ENCODE results near the gene PLAC8L1.
"Not testable (repeated sequence)": the region's sequence is repeated elsewhere in the genome, so short reads cannot be mapped to it uniquely, and the experiment has no call there.

Gene PLAC8L1, protein sequence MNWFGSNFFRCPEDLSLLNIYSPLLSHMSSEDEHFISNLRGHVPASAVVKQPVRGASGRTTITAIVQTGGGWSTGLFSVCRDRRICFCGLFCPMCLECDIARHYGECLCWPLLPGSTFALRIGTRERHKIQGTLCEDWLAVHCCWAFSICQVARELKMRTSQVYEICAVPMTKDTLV

DNA sequence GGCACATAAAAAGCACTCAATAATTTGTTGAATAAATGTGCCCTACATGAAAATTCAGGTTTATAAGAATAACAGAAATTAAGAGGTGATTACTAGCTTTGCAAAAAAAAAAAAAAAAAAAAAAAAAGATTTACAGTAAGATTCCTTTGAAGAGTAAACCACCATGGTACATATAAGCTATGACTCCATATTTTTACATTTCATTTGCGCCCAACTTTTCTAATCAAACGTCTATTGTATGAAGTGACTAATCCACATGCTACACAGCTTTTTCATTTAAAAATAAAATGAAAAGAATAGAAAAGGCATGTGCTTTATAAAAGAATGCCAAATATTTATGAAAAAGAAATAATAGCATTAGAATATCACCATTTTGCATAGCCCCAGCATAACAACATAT is at the start of gene PLAC8L1:
PLAC8L1 (minus strand) TSS at position 101 of the 400 bp plus-strand sequence. CDS start 1,266 bp downstream, outside the sequence.
- H3K4me3 ChIP-seq (ENCODE audit: low read depth in 1 of 2, low read length in 2 of 2), result no peak within 1 kb of the TSS
- peaks cover 0 to 10% of the 10 kb centered on the region in 2 donors for H3K36me3 ChIP-seq (ENCODE audit: control insufficient read depth in 1 of 2, insufficient read depth in 2 of 2, low read length in 2 of 2)
- no peak within 1 kb of the TSS for H3K27ac ChIP-seq (ENCODE audit: low read length)
- H3K4me1 ChIP-seq (ENCODE audit: control insufficient read depth in 1 of 2, insufficient read depth in 2 of 2, low read length in 2 of 2), result no peaks in the 10 kb centered on the region
- H3K9me3 ChIP-seq (ENCODE audit: control insufficient read depth in 1 of 2, low read length in 2 of 2), result no peaks in the 10 kb centered on the region
- no peaks in the 10 kb centered on the region for H3K27me3 ChIP-seq (ENCODE audit: low read depth, low read length)

DNA sequence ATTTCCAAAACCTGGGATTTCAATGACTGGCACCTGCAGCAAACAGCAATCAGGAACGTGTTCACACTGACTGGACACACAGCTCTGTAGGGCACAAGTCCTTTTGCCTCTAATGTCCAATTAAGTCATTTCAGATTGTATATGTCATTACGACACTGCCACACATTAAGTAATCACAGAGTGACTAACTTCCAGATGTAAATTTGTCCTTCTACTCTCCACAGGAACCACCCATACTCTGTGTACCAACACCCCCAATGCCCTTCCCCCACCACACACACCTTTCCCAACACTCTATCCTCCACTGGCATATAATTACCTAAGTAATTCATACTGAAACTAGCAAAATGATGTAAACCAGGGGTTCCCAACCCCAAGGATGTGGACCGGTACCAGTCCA is 46.6 kb upstream of the PLAC8L1 start:
- H3K27ac ChIP-seq (ENCODE audit: low read length), result no peak overlapping the region
- no peaks in the 10 kb centered on the region for H3K9me3 ChIP-seq (ENCODE audit: control insufficient read depth in 1 of 2, low read length in 2 of 2)
- peaks cover 62 to 82% of the 10 kb centered on the region in 2 donors for H3K36me3 ChIP-seq (ENCODE audit: control insufficient read depth in 1 of 2, insufficient read depth in 2 of 2, low read length in 2 of 2)
- no peak overlapping the region for H3K4me3 ChIP-seq (ENCODE audit: low read depth in 1 of 2, low read length in 2 of 2)
- H3K27me3 ChIP-seq (ENCODE audit: low read depth, low read length), result no peaks in the 10 kb centered on the region
- H3K4me1 ChIP-seq (ENCODE audit: control insufficient read depth in 1 of 2, insufficient read depth in 2 of 2, low read length in 2 of 2), result no peaks in the 10 kb centered on the region

DNA sequence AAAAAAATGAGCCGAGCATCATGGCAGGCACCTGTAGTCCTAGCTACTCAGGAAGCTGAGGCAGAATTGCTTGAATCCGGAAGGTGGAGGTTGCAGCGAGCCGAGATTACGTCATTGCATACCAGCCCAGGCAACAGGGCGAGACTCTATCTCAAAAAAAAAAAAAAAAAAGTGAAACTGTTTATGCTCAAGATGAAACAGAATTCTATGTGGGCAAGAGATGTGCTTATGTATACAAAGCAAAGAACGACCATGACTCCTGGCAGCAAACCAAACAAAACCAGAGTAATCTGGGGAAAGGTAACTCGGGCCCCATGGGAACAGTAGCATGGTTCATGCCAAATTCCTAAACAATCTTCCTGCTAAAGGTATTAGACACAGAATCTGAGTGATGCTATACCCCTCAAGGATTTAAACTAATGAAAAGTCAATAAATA is 32.6 kb upstream of the PLAC8L1 start:
- Histone ChIP-seq H3K36me3 (ENCODE audit: control insufficient read depth in 1 of 2, insufficient read depth in 2 of 2, low read length in 2 of 2) (peaks cover 11 to 52% of the 10 kb centered on the region in 2 donors), H3K4me1 (ENCODE audit: control insufficient read depth in 1 of 2, insufficient read depth in 2 of 2, low read length in 2 of 2) (no peaks in the 10 kb centered on the region), H3K4me3 (ENCODE audit: low read depth in 1 of 2, low read length in 2 of 2) (no peak overlapping the region), H3K9me3 (ENCODE audit: control insufficient read depth in 1 of 2, low read length in 2 of 2) (no peaks in the 10 kb centered on the region), H3K27me3 (ENCODE audit: low read depth, low read length) (no peaks in the 10 kb centered on the region), H3K27ac (ENCODE audit: low read length) (no peak overlapping the region)

DNA sequence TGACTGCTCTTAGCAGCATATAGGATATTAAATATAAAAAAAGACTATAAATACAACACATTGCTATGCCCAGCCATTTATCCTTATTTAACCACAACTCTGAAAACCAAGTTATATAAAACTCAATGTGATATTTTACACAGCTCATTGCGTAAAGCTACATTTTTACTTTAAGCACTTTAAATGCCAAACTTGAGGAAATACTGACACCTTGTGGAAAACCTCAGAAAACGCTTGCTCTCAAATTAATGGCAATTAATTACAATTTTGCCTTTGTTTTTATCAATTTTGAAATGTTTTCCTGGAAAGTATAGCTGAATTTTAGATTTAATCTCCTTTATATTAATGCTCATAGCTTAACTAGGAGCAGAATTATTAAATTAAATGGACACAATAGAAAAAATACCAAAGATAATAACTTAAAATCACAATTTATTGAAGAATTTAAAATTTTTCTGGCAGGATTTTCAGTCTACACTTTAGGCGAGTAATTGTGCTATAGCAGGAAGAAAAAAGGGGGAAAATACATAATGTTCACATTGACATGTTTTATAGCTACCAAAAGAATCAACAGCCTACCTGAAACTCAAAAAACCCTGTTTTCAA is 25.2 kb upstream of the PLAC8L1 start:
- peaks cover 45 to 64% of the 10 kb centered on the region in 2 donors for H3K36me3 ChIP-seq (ENCODE audit: control insufficient read depth in 1 of 2, insufficient read depth in 2 of 2, low read length in 2 of 2)
- no peak overlapping the region for H3K27ac ChIP-seq (ENCODE audit: low read length)
- H3K4me1 ChIP-seq (ENCODE audit: control insufficient read depth in 1 of 2, insufficient read depth in 2 of 2, low read length in 2 of 2), result no peaks in the 10 kb centered on the region
- no peaks in the 10 kb centered on the region for H3K9me3 ChIP-seq (ENCODE audit: control insufficient read depth in 1 of 2, low read length in 2 of 2)
- H3K27me3 ChIP-seq (ENCODE audit: low read depth, low read length), result no peaks in the 10 kb centered on the region
- no peak overlapping the region for H3K4me3 ChIP-seq (ENCODE audit: low read depth in 1 of 2, low read length in 2 of 2)

DNA sequence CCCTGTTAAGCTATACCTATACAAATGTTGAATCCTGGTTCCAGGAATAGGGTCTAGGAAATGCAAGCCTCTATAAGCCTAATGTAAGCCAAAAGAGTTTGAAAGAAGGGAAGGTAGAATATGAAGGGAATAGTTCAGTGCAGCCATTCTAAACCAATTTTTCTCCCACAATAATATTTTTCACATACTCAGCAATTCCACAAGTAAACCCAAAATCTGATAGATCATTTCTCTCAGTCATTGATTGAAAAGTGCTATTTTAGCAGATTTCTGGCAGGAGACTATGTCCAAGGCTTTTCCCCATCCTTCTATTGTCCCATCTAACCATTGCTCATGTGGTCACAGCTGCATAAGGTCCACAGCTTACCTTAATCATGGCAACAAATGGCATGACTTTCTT is 20.7 kb upstream of the PLAC8L1 start:
- H3K27ac ChIP-seq (ENCODE audit: low read length), result no peak overlapping the region
- H3K36me3 ChIP-seq (ENCODE audit: control insufficient read depth in 1 of 2, insufficient read depth in 2 of 2, low read length in 2 of 2), result peaks cover 59 to 61% of the 10 kb centered on the region in 2 donors
- no peak overlapping the region for H3K4me3 ChIP-seq (ENCODE audit: low read depth in 1 of 2, low read length in 2 of 2)
- H3K4me1 ChIP-seq (ENCODE audit: control insufficient read depth in 1 of 2, insufficient read depth in 2 of 2, low read length in 2 of 2), result no peaks in the 10 kb centered on the region
- H3K9me3 ChIP-seq (ENCODE audit: control insufficient read depth in 1 of 2, low read length in 2 of 2), result no peaks in the 10 kb centered on the region
- no peaks in the 10 kb centered on the region for H3K27me3 ChIP-seq (ENCODE audit: low read depth, low read length)

DNA sequence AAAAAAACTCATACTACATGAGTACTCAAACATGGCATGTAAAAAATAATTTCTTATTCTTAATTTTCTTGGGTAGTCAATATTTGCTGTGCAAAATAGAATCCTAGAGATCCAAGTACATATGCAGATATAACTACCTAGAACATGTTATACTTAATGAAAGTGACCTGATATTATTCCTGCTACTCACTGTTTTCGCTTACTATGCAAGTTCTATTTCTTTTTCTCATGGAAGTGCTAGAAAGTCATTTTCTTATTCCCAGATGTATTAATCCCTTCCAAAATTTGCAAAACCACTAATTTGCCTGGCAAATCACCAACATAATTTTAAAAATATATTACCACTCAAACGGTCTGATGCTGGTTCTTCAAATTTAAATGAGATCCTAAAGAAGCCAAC is 19.2 kb upstream of the PLAC8L1 start:
- Histone ChIP-seq H3K27me3 (ENCODE audit: low read depth, low read length) (no peaks in the 10 kb centered on the region), H3K36me3 (ENCODE audit: control insufficient read depth in 1 of 2, insufficient read depth in 2 of 2, low read length in 2 of 2) (peaks cover 68 to 72% of the 10 kb centered on the region in 2 donors), H3K4me3 (ENCODE audit: low read depth in 1 of 2, low read length in 2 of 2) (no peak overlapping the region), H3K9me3 (ENCODE audit: control insufficient read depth in 1 of 2, low read length in 2 of 2) (no peaks in the 10 kb centered on the region), H3K27ac (ENCODE audit: low read length) (no peak overlapping the region), H3K4me1 (ENCODE audit: control insufficient read depth in 1 of 2, insufficient read depth in 2 of 2, low read length in 2 of 2) (no peaks in the 10 kb centered on the region)

DNA sequence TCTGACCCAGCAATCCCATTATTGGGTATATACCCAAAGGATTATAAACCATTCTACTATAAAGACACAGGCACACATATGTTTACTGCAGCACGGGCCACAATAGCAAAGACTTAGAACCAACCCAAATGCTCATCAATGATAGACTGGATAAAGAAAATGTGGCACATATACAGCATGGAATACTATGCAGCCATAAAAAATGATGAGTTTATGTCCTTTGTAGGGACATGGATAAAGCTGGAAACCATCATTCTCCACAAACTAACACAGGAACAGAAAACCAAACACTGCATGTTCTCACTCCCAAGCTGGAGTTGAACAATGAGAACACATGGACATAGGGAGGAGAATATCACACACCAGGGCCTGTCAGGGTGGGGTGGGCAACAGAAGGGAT is 16.1 kb upstream of the PLAC8L1 start:
- H3K4me3 ChIP-seq (ENCODE audit: low read depth in 1 of 2, low read length in 2 of 2); H3K4me1 ChIP-seq (ENCODE audit: control insufficient read depth in 1 of 2, insufficient read depth in 2 of 2, low read length in 2 of 2); H3K27me3 ChIP-seq (ENCODE audit: low read depth, low read length); H3K9me3 ChIP-seq (ENCODE audit: control insufficient read depth in 1 of 2, low read length in 2 of 2); H3K27ac ChIP-seq (ENCODE audit: low read length): not testable (repeated sequence)
- peaks cover 62 to 76% of the 10 kb centered on the region in 2 donors for H3K36me3 ChIP-seq (ENCODE audit: control insufficient read depth in 1 of 2, insufficient read depth in 2 of 2, low read length in 2 of 2)

DNA sequence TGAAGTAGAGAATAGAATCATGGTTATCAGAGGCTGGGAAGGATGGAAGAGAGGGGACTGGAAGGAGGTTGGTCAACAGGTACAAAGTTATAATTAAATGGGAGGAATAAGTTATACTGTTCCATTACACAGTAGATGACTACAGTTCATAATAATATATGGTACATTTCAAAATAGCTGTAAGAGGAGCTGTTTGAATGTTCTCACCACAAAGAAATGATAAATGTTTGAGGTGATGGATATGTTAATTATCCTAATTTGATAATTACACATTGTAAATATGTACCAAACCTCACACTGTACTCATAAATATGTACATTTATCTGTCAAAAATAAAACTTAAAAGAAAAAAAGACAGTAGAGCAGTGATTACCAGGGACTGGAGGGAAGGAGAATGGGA is 12.9 kb upstream of the PLAC8L1 start:
- no peaks in the 10 kb centered on the region for H3K9me3 ChIP-seq (ENCODE audit: control insufficient read depth in 1 of 2, low read length in 2 of 2)
- H3K4me1 ChIP-seq (ENCODE audit: control insufficient read depth in 1 of 2, insufficient read depth in 2 of 2, low read length in 2 of 2), result no peaks in the 10 kb centered on the region
- no peak overlapping the region for H3K4me3 ChIP-seq (ENCODE audit: low read depth in 1 of 2, low read length in 2 of 2)
- H3K27me3 ChIP-seq (ENCODE audit: low read depth, low read length), result no peaks in the 10 kb centered on the region
- no peak overlapping the region for H3K27ac ChIP-seq (ENCODE audit: low read length)
- peaks cover 61 to 64% of the 10 kb centered on the region in 2 donors for H3K36me3 ChIP-seq (ENCODE audit: control insufficient read depth in 1 of 2, insufficient read depth in 2 of 2, low read length in 2 of 2)

DNA sequence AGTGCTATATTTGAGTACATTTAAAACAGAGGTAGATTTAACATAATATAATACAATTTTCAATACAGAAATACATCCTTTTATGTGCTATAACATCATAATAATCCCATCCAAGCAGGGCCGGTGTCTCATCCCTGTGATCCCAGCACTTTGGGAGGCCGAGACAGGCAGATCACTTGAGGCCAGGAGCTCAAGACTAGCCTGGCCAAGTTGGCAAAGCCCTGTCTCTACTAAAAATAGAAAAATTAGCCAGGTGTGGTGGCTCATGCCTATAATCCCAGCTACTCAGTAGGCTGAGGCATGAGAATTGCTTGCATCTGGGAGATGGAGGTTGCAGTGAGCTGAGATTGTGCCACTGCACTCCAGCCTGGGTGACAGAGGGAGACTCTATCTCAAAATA is 11.8 kb upstream of the PLAC8L1 start:
- H3K27me3 ChIP-seq (ENCODE audit: low read depth, low read length); H3K4me3 ChIP-seq (ENCODE audit: low read depth in 1 of 2, low read length in 2 of 2); H3K27ac ChIP-seq (ENCODE audit: low read length); H3K4me1 ChIP-seq (ENCODE audit: control insufficient read depth in 1 of 2, insufficient read depth in 2 of 2, low read length in 2 of 2); H3K9me3 ChIP-seq (ENCODE audit: control insufficient read depth in 1 of 2, low read length in 2 of 2): not testable (repeated sequence)
- H3K36me3 ChIP-seq (ENCODE audit: control insufficient read depth in 1 of 2, insufficient read depth in 2 of 2, low read length in 2 of 2), result peaks cover 57 to 69% of the 10 kb centered on the region in 2 donors

DNA sequence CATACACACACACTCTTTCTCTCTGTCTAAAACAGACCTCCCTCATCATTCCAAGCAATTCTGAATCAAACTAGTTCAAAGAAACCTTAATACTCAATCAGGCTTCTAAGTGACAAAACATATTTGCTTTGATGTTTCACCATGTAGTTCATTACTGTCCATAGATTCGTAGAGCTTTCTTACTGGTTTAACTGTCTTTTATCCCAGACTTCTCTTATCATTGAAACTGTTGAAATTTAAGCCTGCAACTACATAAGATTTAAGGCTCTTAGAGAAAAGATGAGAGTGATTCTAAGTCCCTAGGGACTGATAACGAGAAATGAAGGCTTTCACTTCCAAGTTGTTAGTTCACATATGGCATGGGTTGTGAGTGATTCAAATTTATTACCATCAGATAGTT is 11.0 kb upstream of the PLAC8L1 start:
- Histone ChIP-seq H3K4me3 (ENCODE audit: low read depth in 1 of 2, low read length in 2 of 2) (no peak overlapping the region), H3K36me3 (ENCODE audit: control insufficient read depth in 1 of 2, insufficient read depth in 2 of 2, low read length in 2 of 2) (peaks cover 50 to 63% of the 10 kb centered on the region in 2 donors), H3K27ac (ENCODE audit: low read length) (no peak overlapping the region), H3K4me1 (ENCODE audit: control insufficient read depth in 1 of 2, insufficient read depth in 2 of 2, low read length in 2 of 2) (no peaks in the 10 kb centered on the region), H3K9me3 (ENCODE audit: control insufficient read depth in 1 of 2, low read length in 2 of 2) (no peaks in the 10 kb centered on the region), H3K27me3 (ENCODE audit: low read depth, low read length) (no peaks in the 10 kb centered on the region)

DNA sequence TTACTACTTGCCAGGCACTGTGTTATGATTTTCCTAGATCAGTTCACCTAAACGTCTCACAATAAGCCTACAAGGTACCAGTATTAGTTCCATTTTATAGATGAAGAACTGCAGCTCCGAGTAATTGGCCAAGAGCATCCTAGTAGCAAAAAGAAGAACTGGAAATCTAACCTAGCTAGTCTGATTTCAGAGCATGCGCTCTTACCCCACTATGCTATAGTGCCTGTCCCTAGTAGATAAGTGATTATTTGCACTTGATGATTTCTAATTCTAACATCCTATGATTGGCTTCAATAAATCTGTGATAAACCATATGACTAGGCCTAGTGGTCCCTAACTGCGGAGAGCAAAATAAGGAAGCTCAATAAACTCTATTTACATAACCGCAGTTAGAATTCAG is 7.1 kb upstream of the PLAC8L1 start:
- no peak overlapping the region for H3K4me3 ChIP-seq (ENCODE audit: low read depth in 1 of 2, low read length in 2 of 2)
- peaks cover 20 to 28% of the 10 kb centered on the region in 2 donors for H3K36me3 ChIP-seq (ENCODE audit: control insufficient read depth in 1 of 2, insufficient read depth in 2 of 2, low read length in 2 of 2)
- H3K27me3 ChIP-seq (ENCODE audit: low read depth, low read length), result no peaks in the 10 kb centered on the region
- no peaks in the 10 kb centered on the region for H3K4me1 ChIP-seq (ENCODE audit: control insufficient read depth in 1 of 2, insufficient read depth in 2 of 2, low read length in 2 of 2)
- H3K27ac ChIP-seq (ENCODE audit: low read length), result no peak overlapping the region
- no peaks in the 10 kb centered on the region for H3K9me3 ChIP-seq (ENCODE audit: control insufficient read depth in 1 of 2, low read length in 2 of 2)

DNA sequence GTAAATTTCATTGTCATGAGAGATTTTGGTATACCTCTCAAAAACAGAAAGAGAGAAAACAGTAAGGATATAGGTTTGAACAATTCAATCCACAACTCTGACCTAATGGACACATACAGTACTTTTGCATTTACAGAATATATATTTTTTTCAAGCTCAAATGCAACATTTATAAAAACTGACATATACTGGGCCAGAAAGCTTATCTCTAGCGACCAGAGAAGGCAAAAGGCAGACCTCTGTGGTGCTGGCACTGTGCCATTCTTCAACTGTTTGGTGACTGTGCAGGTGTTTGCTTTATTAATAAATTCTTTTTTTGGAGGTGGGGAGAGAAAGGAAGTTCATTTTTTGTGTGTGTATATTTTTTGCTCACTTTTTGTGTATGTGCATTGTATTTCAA is 6.0 kb upstream of the PLAC8L1 start:
- Histone ChIP-seq H3K36me3 (ENCODE audit: control insufficient read depth in 1 of 2, insufficient read depth in 2 of 2, low read length in 2 of 2) (peaks cover 17 to 24% of the 10 kb centered on the region in 2 donors), H3K9me3 (ENCODE audit: control insufficient read depth in 1 of 2, low read length in 2 of 2) (no peaks in the 10 kb centered on the region), H3K4me1 (ENCODE audit: control insufficient read depth in 1 of 2, insufficient read depth in 2 of 2, low read length in 2 of 2) (no peaks in the 10 kb centered on the region), H3K4me3 (ENCODE audit: low read depth in 1 of 2, low read length in 2 of 2) (no peak overlapping the region), H3K27ac (ENCODE audit: low read length) (no peak overlapping the region), H3K27me3 (ENCODE audit: low read depth, low read length) (no peaks in the 10 kb centered on the region)

Measured in muscle layer of duodenum (tissue), 2 donors.